Measurements from ENCODE around the gene GHDC.
"Not testable (repeated sequence)": the region's sequence is repeated elsewhere in the genome, so short reads cannot be mapped to it uniquely, and the experiment has no call there.

GHDC gene

DNA sequence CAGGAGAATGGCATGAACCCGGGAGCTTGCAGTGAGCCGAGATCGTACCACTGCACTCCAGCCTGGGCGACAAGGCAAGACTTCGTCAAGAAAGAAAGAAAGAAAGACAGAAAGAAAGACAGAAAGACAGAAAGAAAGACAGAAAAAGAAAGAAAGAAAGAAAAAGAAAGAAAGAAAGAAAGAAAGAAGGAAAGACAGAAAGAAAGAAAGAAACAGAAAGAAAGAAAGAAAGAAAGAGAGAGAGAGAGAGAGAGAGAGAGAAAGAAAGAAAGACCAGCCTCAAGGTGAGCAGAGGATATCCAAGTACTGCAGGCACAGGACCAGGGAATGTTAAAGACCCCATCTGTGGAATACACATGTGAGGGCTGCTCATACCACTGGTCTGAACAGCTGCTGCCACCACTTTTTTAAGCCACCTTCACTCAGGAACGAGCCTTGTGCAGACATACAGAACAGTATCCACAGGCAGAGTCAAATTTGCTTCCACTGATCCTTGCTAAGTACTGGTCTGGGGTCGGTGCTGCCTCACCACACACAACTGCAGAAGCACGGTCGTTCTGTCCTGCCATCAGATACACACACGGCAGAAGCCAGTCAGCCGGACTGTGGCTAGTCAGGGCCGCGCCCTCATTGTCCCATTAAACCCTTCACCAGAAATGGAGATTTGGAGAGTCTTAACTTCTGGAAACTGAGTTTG is 47.2 kb downstream of the GHDC start:
- DNase-seq = no peak

DNA sequence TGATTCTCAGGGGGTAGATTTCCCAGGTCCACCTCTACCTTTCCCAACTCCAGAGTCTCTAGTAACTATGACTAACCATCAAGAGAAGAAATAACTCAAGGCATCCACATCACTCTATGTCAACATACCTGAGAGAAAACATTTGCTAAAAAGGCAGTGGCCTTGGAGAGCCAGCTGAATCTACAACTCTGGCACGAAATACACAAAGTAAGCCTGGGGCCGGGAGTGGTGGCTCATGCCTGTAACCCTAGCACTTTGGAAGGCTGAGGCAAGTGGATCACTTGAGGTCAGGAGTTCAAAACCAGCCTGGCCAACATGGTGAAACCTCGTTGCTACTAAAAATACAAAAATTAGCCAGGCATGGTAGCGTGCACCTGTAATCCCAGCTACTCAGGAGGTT is 51.2 kb downstream of the GHDC start:
- not testable (repeated sequence) for DNase-seq

DNA sequence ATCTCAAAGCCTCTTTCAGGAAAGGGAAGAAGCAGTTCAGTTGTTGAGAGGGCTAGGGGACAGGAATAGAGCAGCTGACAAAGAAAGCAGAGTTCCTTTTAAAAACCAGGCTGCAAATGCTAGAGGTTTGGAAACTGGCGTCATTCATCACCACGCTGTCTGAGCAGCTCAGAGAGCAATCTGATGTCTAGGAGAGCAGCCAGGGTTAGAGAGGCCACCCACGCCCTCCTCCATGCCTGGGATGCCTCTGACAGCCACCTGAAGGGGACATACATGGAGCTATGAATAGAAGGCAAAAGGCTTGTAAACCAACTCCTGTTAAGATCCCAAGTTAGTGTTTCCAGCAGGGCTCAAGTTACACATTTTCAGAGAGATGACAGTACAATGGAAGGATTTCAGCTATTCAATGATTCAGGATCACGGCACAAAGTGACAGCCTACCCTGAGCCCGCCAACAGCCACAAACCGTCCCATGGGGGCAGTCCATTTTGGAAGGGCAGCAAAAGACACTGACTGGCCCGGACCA is 51.9 kb downstream of the GHDC start:
- no peak for DNase-seq

DNA sequence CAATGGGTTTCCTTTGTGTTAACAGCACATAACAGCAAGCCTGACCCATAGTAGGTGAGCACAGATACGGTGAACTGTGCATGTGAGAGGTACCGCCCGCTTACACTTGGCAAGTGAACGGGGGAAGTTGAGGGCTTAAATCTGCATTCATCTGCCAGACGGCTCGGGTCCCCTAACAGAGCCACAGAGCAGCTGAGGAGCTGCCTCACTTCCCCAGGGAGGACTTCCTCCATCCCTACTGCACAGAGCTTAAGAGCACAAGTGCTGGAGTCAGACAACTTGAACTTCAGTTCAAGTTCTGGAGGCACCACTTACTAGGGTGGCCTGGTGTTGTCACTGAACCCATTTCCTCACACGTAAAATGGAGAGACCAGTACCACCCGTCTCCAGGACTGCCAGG is 52.9 kb downstream of the GHDC start:
- DNase-seq = no peak

DNA sequence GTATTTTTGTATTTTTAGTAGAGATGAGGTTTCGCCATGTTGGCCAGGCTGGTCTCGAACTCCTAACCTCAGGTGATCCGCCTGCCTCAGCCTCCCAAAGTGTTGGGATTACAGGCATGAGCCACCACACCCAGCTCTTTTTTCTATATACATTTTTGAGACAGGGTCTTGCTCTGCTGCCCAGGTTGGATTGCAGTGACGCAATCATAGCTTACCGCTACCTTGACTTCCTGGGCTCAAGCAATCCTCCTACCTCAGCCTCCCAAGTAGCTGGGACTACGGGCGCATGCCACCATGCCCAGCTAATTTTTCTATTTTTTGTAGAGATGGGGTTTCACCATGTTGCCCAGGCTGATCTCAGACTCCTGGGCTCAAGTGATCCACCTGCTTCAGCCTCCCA is 53.6 kb downstream of the GHDC start:
- DNase-seq = not testable (repeated sequence)

Data from stimulated activated naive CD4-positive, alpha-beta T cell (primary cell).